HG03575 (cell line): Measurements from ENCODE around the gene ENOX1.
"Not testable (repeated sequence)": the region's sequence is repeated elsewhere in the genome, so short reads cannot be mapped to it uniquely, and the experiment has no call there.

Source experiments
- ATAC-seq: cut with Tn5 transposase; IDR thresholded peaks from one replicate; pipeline ENCODE4 v1.9.1; 2021; ENCODE audit not compliant: unreplicated experiment, insufficient number of reproducible peaks, low FRiP score; ENCODE audit errors: extremely low read depth

The ENOX1 gene

GRCh38 chr13:43786766-43787517 is at the start of gene ENOX1:
TSS of gene ENOX1 (minus strand) at chr13:43786972.
- no peak for ATAC-seq

DNA sequence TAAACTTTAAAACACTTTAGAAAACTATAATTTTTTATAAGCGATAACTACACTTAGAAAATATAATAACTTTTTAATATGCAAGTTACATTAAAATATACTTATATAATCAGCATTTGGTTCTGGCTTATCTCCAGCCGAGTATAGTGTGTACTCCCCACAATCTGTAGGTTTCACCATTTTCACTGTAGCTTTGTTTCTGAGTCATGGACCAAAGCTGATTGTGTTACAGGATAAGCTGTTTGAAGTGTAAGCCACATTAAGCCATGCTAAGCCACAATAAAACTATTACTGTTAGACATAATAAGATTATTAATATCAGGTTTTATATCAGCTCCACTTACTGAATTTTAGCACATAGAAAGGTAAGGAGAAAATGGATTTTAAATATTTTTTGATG is 48.9 kb upstream of the ENOX1 start:
- no peak for ATAC-seq

DNA sequence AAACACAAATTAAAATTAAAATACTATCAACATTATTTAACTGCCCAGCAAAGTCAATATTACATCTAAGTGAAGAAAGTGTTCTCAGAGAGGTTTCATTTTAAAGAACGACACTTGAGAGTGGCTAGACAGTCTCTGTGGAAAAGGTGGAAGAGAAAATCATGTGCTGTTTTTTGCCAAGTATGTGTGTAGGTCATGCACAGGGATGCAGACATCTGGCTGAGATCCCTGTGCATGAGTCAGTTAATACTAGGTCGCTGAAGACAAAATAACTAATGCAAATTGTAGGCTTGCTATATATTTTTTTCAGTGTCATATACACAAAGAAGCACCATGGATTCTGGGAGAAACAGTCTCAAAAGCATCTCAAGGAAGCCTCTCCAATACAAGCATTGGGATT is 44.3 kb upstream of the ENOX1 start:
- no peak for ATAC-seq

DNA sequence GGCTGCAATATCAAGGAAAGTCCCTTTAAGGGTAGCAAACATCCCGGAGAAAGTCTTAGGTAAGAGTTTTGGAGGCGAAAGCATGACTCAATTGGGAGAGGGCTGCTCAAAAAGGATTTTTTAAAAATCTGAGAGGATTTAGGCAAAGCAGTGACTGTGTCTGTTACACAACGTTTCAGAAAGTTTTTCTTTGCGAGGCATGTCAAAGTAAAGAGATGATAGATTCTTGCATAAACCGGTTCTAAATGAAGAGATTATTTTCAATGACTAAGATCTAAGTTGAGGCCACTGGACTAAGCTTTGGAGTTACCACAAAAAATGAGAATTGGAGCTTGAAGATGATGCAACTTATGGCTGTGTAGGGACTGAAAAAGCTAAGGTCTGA is 43.7 kb upstream of the ENOX1 start:
- ATAC-seq: no peak

GRCh38 chr13:43824656-43825055 is 37.9 kb upstream of the ENOX1 start:
- not testable (repeated sequence) for ATAC-seq

DNA sequence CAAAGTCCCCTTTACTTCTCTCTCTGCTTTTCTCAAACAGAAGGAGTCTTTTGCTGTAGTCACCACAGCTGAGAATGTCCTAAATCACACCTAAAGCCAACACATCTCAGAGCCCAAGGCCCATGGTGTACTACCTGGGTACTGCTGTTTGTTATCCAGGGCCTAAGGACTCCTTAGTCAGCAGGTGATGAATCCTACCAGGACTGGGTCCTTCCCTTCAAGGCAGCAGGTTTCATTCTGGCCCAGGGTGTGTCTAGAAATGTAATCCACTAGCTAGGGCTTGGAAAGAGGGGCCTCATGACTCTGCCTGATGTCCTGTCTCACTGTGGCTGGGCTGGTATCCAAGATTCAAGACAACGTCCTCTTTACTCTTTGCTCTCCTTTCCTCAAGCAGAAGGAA is 36.2 kb upstream of the ENOX1 start:
- ATAC-seq: no peak

DNA sequence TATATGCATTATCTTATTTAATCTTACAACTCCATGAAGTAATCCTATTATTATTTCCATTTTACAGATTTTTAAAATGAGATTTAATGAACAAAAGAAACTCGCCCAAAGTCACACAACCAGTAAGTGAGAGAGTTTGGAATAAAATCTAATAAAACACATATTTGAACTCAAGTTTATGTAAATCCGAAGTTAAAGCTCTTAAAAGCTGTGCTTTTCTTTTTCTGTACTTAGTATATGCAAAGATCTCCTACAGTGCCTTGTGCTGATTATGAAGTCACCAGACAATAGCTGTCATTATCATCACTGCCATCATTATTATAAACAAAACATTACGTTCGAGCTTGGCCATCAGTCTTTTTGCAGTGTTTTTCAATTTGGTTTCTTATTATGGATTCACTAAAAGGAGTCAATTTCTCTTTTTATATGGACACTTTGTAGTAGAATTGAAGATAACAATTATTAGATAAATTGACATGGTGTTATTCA is 29.7 kb upstream of the ENOX1 start:
- ATAC-seq: no peak

- no peak for ATAC-seq
Measured at GRCh38 chr13:43815204-43815603, 28.4 kb upstream of the ENOX1 start.

DNA sequence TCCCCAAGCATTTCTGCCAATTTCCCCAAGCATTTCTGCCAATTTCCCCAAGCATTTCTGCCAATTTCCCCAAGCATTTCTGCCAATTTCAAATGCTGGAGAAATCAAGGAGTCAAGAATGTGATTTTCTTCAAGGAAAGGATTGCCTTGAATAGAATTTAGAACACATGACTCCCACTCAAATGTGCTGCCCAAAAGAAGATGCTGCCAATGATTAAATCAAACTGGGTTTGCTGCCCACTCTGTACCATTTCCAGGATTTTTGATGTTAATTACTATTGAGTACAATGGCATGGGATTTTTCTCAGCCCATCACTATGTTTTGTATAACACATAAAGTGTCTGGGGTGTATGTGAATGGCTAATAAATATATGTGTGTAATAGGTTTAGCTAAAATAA is 21.9 kb upstream of the ENOX1 start:
- ATAC-seq: no peak

GRCh38 chr13:43805681-43806128 is 18.9 kb upstream of the ENOX1 start:
- no peak for ATAC-seq

DNA sequence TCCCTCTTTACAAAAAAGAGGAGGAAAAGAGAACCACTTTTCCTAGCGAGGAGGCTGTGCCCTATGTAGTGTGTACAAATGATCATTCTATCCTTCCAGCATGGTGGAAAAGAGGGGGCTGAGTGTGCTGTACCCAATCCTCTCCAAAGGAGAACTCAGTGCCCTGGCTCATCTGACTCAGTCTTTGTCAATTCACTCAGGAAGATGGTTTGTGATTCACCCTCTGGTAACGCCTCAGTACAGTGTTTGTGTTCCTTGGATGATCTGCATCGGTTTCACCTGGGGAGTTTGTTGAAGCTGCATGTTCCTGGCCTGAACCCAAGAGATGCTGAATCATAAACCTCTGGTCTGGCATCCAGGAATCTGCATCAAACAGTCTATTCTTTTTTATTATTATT is 18.3 kb upstream of the ENOX1 start:
- ATAC-seq: no peak

GRCh38 chr13:43804461-43805070 is 17.8 kb upstream of the ENOX1 start:
- no peak for ATAC-seq

- no peak for ATAC-seq
Measured at GRCh38 chr13:43802511-43802910, 15.7 kb upstream of the ENOX1 start.

- no peak for ATAC-seq
Measured at GRCh38 chr13:43800828-43801227, 14.1 kb upstream of the ENOX1 start.

DNA sequence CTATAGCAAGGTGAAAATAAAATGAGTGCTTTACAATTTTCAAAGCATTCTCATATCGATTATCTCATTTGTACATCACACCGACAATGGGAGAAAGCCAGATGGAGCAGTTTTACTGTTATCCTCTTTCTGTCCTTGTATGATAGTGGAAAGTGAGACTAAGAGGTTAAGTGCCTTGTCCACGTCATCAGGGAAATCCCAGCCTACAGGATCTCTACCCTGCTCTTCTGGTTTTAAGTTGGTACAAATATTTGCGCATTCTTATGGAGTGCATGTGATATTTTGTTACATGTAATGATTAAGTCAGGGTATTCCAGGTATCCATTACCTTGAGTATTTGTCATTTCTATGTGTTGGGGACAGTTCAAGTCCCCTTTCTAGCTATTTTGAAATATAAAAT is 12.4 kb upstream of the ENOX1 start:
- ATAC-seq: no peak

GRCh38 chr13:43797869-43798268 is 11.1 kb upstream of the ENOX1 start:
- ATAC-seq: no peak

- ATAC-seq: no peak
Measured at GRCh38 chr13:43797159-43797558, 10.4 kb upstream of the ENOX1 start.

DNA sequence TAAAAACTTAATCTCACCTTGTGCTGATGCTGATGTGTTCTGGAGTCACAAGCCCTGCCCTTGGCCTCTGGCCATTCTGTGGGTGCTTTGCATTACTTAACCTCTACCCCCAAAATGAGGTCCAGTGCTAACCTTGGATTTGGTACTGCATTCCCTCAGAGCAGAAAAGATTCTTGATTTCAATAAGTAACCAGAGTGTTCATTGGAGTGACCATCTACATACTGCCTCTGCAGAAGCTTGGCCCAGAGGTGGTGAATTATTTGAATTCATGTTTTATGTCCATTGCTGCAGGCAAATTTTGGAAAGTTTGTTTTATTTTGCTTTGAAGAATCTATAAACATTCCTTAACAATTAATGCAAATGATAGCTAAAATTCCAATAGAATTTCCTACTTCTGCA is 7.6 kb upstream of the ENOX1 start:
- ATAC-seq: no peak

- no peak for ATAC-seq
Measured at GRCh38 chr13:43792076-43792881, 5.5 kb upstream of the ENOX1 start.

GRCh38 chr13:43787997-43788396 is 1.2 kb upstream of the ENOX1 start:
- ATAC-seq: no peak
